H1 (cell line): ENCODE data around the gene ESRRB. TPM values are rescaled to one million over a fixed set of nuclear protein-coding genes. Genes with fewer than 3 reads are reported as not detected.

Source experiments
- CTCF ChIA-PET: fragments of 300-600 bp; sonication (Branson Sonifier 250); formaldehyde crosslinking; loops from one replicate; lab custom pipeline; 2021; ENCODE audit not compliant: partially characterized antibody; lab: Charles Lee
- POLR2A ChIA-PET: fragments of 300-600 bp; sonication (Branson Sonifier 250); formaldehyde crosslinking; loops from one replicate; lab custom pipeline; 2021; ENCODE audit warnings: inconsistent platforms; ENCODE audit not compliant: partially characterized antibody; lab: Charles Lee
- DNase-seq, 2 experiments: peaks; one replicate each; pipeline versions ENCODE4 v3.0.0 to v3.0.0-alpha.2; 2010 to 2022; ENCODE audit warnings: low spot score in 2 of 2, low read depth in 1 of 2, mixed read lengths in 1 of 2
- FAIRE-seq: peaks from 2 replicates; lab custom pipeline; 2011; peaks lifted over from hg19 to GRCh38; lab: Jason Lieb, UNC
- H2AFZ ChIP-seq: 2 replicates; pipeline ENCODE4 v1.8.1; 2012; ENCODE audit warnings: low read length, inconsistent platforms
- H2AK5ac ChIP-seq: 2 replicates; pipeline ENCODE4 v1.6.1; 2013; ENCODE audit warnings: low read depth, low read length
- H2BK120ac ChIP-seq: replicated peaks from 2 replicates; pipeline ENCODE3; 2013; ENCODE audit warnings: low read depth, low read length, inconsistent platforms
- H2BK12ac ChIP-seq: 2 replicates; pipeline ENCODE4 v1.6.1; 2013; ENCODE audit warnings: low read depth, low read length
- H2BK15ac ChIP-seq: 2 replicates; pipeline ENCODE4 v1.6.1; 2013; ENCODE audit warnings: low read length
- H2BK20ac ChIP-seq: 2 replicates; pipeline ENCODE4 v1.6.1; 2013; ENCODE audit warnings: low read length
- H2BK5ac ChIP-seq: 2 replicates; pipeline ENCODE4 v1.6.1; 2013; ENCODE audit warnings: low read depth, low read length
- H3K14ac ChIP-seq: 2 replicates; pipeline ENCODE4 v1.6.1; 2013; ENCODE audit warnings: inconsistent platforms; ENCODE audit not compliant: insufficient read length
- H3K18ac ChIP-seq: 2 replicates; pipeline ENCODE4 v1.6.1; 2013; ENCODE audit warnings: low read length; ENCODE audit errors: extremely low read depth
- H3K23ac ChIP-seq: 2 replicates; pipeline ENCODE4 v1.6.1; 2013; ENCODE audit warnings: inconsistent platforms; ENCODE audit not compliant: insufficient read length
- H3K23me2 ChIP-seq: 2 replicates; pipeline ENCODE4 v1.6.1; 2013; ENCODE audit warnings: low read depth, low read length
- H3K27ac ChIP-seq: 2 replicates; pipeline ENCODE4 v1.6.1; 2011; ENCODE audit warnings: low read depth, low read length, inconsistent platforms
- H3K27me3 ChIP-seq, 4 experiments: replicated peaks in 1 of 4; 1 replicate in 1 of 4; 2 replicates in 3 of 4; pipeline versions ENCODE4 v1.6.1 to v1.8.1; 2011 to 2013; ENCODE audit warnings: low read length in 3 of 4, mild to moderate bottlenecking in 3 of 4, inconsistent platforms in 2 of 4, mixed read lengths in 2 of 4, moderate library complexity in 1 of 4; ENCODE audit not compliant: control insufficient read depth in 3 of 4, insufficient read depth in 3 of 4; ENCODE audit errors: extremely low read depth in 1 of 4
- H3K36me3 ChIP-seq, 4 experiments: 2 replicates each; pipeline versions ENCODE4 v1.6.1 to v1.8.1; 2011 to 2013; ENCODE audit warnings: mild to moderate bottlenecking in 4 of 4, low read length in 3 of 4, moderate library complexity in 2 of 4, control low read depth in 1 of 4, inconsistent platforms in 1 of 4; ENCODE audit not compliant: insufficient read depth in 4 of 4, control insufficient read depth in 2 of 4
- H3K4ac ChIP-seq: replicated peaks from 2 replicates; pipeline ENCODE3; 2013; ENCODE audit warnings: low read length, low read depth, mixed read lengths, inconsistent platforms; ENCODE audit not compliant: insufficient read length
- H3K4me1 ChIP-seq, 4 experiments: replicated peaks in 1 of 4; 1 replicate in 1 of 4; 2 replicates in 3 of 4; pipeline versions ENCODE4 v1.6.1 to v1.8.1; 2011 to 2013; ENCODE audit warnings: low read length in 3 of 4, inconsistent platforms in 2 of 4, mixed read lengths in 1 of 4; ENCODE audit not compliant: insufficient read depth in 4 of 4, control insufficient read depth in 3 of 4
- H3K4me2 ChIP-seq, 2 experiments: 2 replicates each; pipeline versions ENCODE4 v1.6.1 to v1.8.1; 2011 to 2013; ENCODE audit warnings: low read depth in 2 of 2, low read length in 2 of 2, control low read depth in 1 of 2, inconsistent platforms in 1 of 2, mild to moderate bottlenecking in 1 of 2; ENCODE audit not compliant: insufficient read depth in 1 of 2
- H3K4me3 ChIP-seq, 4 experiments: fragments of 200-600, 300-600 bp in 1 of 4; sonication (generic), shearing (Covaris generic), sonication (Bioruptor Twin) in 1 of 4; 2 replicates each; pipeline versions ENCODE4 v1.5.1 to v1.8.1; 2011 to 2016; ENCODE audit warnings: low read length in 4 of 4, low read depth in 3 of 4, control low read depth in 2 of 4, inconsistent platforms in 2 of 4, mild to moderate bottlenecking in 2 of 4, mixed read lengths in 1 of 4, moderate library complexity in 1 of 4; ENCODE audit not compliant: insufficient read depth in 2 of 4; ENCODE audit errors: extremely low read depth in 1 of 4
- H3K56ac ChIP-seq: replicated peaks from 2 replicates; pipeline ENCODE3; 2013; ENCODE audit warnings: low read depth, mild to moderate bottlenecking, mixed read lengths, low read length, inconsistent platforms; ENCODE audit not compliant: insufficient read length
- H3K79me1 ChIP-seq: 2 replicates; pipeline ENCODE4 v1.6.1; 2013; ENCODE audit warnings: low read depth, low read length, control low read depth
- H3K79me2 ChIP-seq, 2 experiments: 2 replicates each; pipeline versions ENCODE4 v1.6.1 to v1.8.1; 2012 to 2013; ENCODE audit warnings: low read length in 2 of 2, mild to moderate bottlenecking in 2 of 2, inconsistent platforms in 1 of 2; ENCODE audit not compliant: insufficient read depth in 2 of 2, control insufficient read depth in 1 of 2
- H3K9ac ChIP-seq, 4 experiments: replicated peaks in 1 of 4; 1 replicate in 1 of 4; 2 replicates in 3 of 4; pipeline versions ENCODE4 v1.6.1 to v1.8.1; 2011 to 2013; ENCODE audit warnings: low read depth in 3 of 4, low read length in 3 of 4, control low read depth in 2 of 4, mild to moderate bottlenecking in 2 of 4, moderate library complexity in 2 of 4, inconsistent platforms in 1 of 4; ENCODE audit errors: extremely low read depth in 1 of 4
- H3K9me3 ChIP-seq, 2 experiments: 2 replicates each; pipeline versions ENCODE4 v1.6.1 to v1.8.1; 2012 to 2013; ENCODE audit warnings: mild to moderate bottlenecking in 2 of 2, moderate library complexity in 2 of 2, control low read depth in 1 of 2, inconsistent platforms in 1 of 2, low read depth in 1 of 2, low read length in 1 of 2, mixed read lengths in 1 of 2; ENCODE audit not compliant: insufficient read depth in 2 of 2
- H4K20me1 ChIP-seq, 2 experiments: replicated peaks in 1 of 2; 2 replicates each; pipeline versions ENCODE3 to v1.8.1; 2011 to 2013; ENCODE audit warnings: inconsistent platforms in 2 of 2, low read length in 2 of 2, mild to moderate bottlenecking in 1 of 2; ENCODE audit not compliant: insufficient read depth in 2 of 2, control insufficient read depth in 1 of 2
- H4K5ac ChIP-seq: 2 replicates; pipeline ENCODE4 v1.6.1; 2013; ENCODE audit warnings: low read length, low read depth, mixed read lengths, inconsistent platforms; ENCODE audit not compliant: insufficient read length
- H4K8ac ChIP-seq: 2 replicates; pipeline ENCODE4 v1.8.0; 2013; ENCODE audit warnings: mild to moderate bottlenecking, moderate library complexity, low read length, inconsistent platforms; ENCODE audit not compliant: insufficient read depth; ENCODE audit errors: extremely low read depth
- H4K91ac ChIP-seq: replicated peaks from 2 replicates; pipeline ENCODE3; 2013; ENCODE audit warnings: low read length, mixed read lengths, inconsistent platforms; ENCODE audit not compliant: insufficient read length
- CTCF ChIP-seq, 3 experiments: IDR thresholded peaks; 1 replicate in 2 of 3; 2 replicates in 1 of 3; pipeline versions ENCODE4 v1.5.1 to v1.6.1; 2011; ENCODE audit warnings: low read length in 3 of 3, mild to moderate bottlenecking in 3 of 3, inconsistent platforms in 2 of 3, low read depth in 1 of 3, moderate library complexity in 1 of 3; ENCODE audit not compliant: insufficient read depth in 1 of 3; ENCODE audit errors: control extremely low read depth in 1 of 3
- RAD21 ChIP-seq, 2 experiments: IDR thresholded peaks in 1 of 2; conservative IDR thresholded peaks in 1 of 2; 2 replicates each; pipeline ENCODE4 v1.6.1; 2011; ENCODE audit warnings: low read depth in 2 of 2, low read length in 2 of 2, improper control_type of control experiment in 1 of 2, inconsistent platforms in 1 of 2, mild to moderate bottlenecking in 1 of 2, moderate library complexity in 1 of 2
- SAP30 ChIP-seq: fragments of 300-600 bp; sonication (generic); IDR thresholded peaks from 2 replicates; pipeline ENCODE4 v1.7.1; 2012; ENCODE audit warnings: low read length, moderate library complexity, mild to moderate bottlenecking, inconsistent platforms; ENCODE audit not compliant: insufficient read depth, insufficient replicate concordance
- WGBS, 2 experiments: shearing (Covaris generic) in 1 of 2; methylation state at CpG; one replicate each; pipeline versions ENCODE4 v1.1.6 to v1.1.7; 2013 to 2015; ENCODE audit warnings: low lambda C conversion rate in 2 of 2, mixed read lengths in 2 of 2, inconsistent platforms in 1 of 2, low coverage in 1 of 2, missing lambda C conversion rate in 1 of 2; ENCODE audit not compliant: insufficient replicate concordance in 2 of 2, insufficient coverage in 1 of 2, insufficient read length in 1 of 2; ENCODE audit errors: extremely low coverage in 1 of 2, missing lambda C conversion rate in 1 of 2; 5-methylcytosine and 5-hydroxymethylcytosine counted together
- polyA plus RNA-seq, 7 experiments: library from polyadenylated mRNA; depleted of rRNA in 3 of 7; stranded (reverse) in 5 of 7; unstranded in 2 of 7; fragments of >200 nt in 5 of 7; fragments of 200-250 nt in 2 of 7; gene quantifications; 1 replicate in 5 of 7; 2 replicates in 1 of 7; 4 replicates in 1 of 7; pipeline versions ENCODE4 v1.2.1 to v1.2.3, GENCODE V29; 2011 to 2013; ENCODE audit warnings: missing spikeins in 2 of 7, mixed read lengths in 2 of 7
- total RNA-seq: library from RNA; stranded (reverse); fragmentation: NEBNext Ultra II Directional; extraction: Animal tissue kit (Norgen Biotek cat#: 25700); gene quantifications from 2 replicates; pipeline ENCODE4 v1.2.1, GENCODE V29; 2021

ESRRB gene
- total and polyA plus RNA-seq, 2 of the 8 experiments (the other 6 are each of a cell fraction or from before 2014, with no cell fraction given), result 0.29 to 0.45 TPM

DNA sequence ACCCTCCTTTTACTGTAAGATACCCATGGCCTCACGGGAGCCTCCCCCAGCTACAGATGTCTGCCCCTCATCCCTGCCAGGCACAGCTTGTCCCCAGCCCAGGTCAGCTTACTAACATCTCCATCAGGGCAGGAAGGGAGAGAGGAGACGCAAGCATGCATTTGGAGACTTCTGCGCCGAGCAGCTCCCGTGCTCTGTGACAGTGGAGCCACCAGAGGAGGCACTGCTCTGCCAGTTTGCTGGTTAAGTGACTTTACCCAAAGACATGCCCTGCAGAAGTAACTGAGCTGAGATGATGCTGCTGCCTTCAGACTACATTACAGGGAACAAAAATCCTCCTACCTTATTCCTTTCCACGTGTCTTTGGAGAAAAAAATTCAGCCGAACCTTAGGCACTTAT is 133.4 kb downstream of the ESRRB start:
- 91% methylated on average over 7 of the region's 7 CpGs; no CpG with 5 or more reads in 1 of the 2 experiments for WGBS, 2 experiments
- H3K4ac ChIP-seq, result no peak overlapping the region
- TF ChIP-seq CTCF (IDR thresholded peaks at IDR 0.05; ENCODE audit: control extremely low read depth in 1 of 3, insufficient read depth in 1 of 3, low read depth in 1 of 3, low read length in 3 of 3) (peak in 2 of 3 experiments; percentile 15 to 41; a peak in 2 of 4 replicates), RAD21 (IDR thresholded peaks at IDR 0.05 in 1 of 2, conservative IDR thresholded peaks at IDR 0.05 in 1 of 2; ENCODE audit: low read depth in 2 of 2, low read length in 2 of 2) (peak; percentile 19 to 32; a peak in 2 of 4 replicates), SAP30 (no peak)
- no peaks in the 10 kb centered on the region; a peak in 1 of 7 replicates for H3K27me3 ChIP-seq
- no peak overlapping the region for H3K56ac ChIP-seq
- DNase-seq (no peak), FAIRE-seq (no peak)
- H3K4me3 ChIP-seq, result no peak overlapping the region
- H2BK15ac ChIP-seq, result no peak overlapping the region
- H4K8ac ChIP-seq, result no peak overlapping the region
- ChIA-PET CTCF (interaction anchor here (1.0 to 2.8 kb wide), 7 partner anchors 11 to 137 kb away, joined by 3 to 15 read pairs (median 3); no protein-coding TSS in a partner anchor), POLR2A (no interaction called here)
- no peaks in the 10 kb centered on the region for H3K36me3 ChIP-seq
- no peak overlapping the region for H4K91ac ChIP-seq
- H4K20me1 ChIP-seq, result no peaks in the 10 kb centered on the region
- H3K4me2 ChIP-seq, result no peak overlapping the region
- H2AK5ac ChIP-seq, result no peak overlapping the region
- H3K14ac ChIP-seq, result no peak overlapping the region
- H2AFZ ChIP-seq, result no peak overlapping the region
- H3K27ac ChIP-seq, result no peak overlapping the region
- H3K9ac ChIP-seq, result no peak overlapping the region
- peaks cover 0 to 5% (median 0%) of the 10 kb centered on the region in 4 experiments; a peak in 4 of 7 replicates for H3K4me1 ChIP-seq
- H3K23me2 ChIP-seq, result no peaks in the 10 kb centered on the region
- H2BK20ac ChIP-seq, result no peak overlapping the region
- no peak overlapping the region for H2BK5ac ChIP-seq
- no peaks in the 10 kb centered on the region for H3K79me1 ChIP-seq
- no peaks in the 10 kb centered on the region for H3K79me2 ChIP-seq
- H3K9me3 ChIP-seq, result no peaks in the 10 kb centered on the region
- H3K23ac ChIP-seq, result no peak overlapping the region
- no peak overlapping the region for H3K18ac ChIP-seq
- no peak overlapping the region for H2BK120ac ChIP-seq
- H4K5ac ChIP-seq, result no peak overlapping the region
- H2BK12ac ChIP-seq, result no peak overlapping the region
